ENCODE results near the gene SYTL3.

The SYTL3 gene

DNA sequence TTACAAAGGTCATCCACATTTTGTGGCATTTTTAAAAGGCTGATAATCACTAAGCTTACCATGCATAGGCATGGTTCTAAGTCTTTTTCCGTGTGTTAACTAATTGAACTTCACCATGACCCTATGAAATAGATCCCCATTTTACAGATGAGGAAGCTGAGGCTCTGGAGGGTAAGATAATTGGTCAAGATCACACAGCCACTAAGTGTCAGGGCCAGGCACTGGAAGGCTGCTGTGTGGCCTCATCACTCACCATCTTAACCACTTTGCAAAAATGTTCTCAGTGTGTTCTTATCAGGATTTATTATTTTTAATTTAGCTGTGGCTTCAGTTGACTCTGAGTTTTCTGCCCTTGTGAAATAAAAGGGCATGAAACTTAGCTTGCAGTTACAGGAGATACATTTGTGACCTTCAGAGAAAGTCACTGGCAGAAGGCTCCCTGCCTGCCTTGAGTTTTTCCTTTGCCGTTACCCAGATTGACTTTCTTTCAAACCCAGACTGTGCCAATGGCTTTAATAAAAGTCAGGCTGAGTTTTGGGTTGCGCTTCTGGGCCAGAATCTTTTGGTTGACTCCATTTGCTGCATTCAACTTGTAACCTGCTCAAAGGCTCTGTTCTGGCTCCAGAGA is 87.3 kb downstream of the SYTL3 start:
- DNase-seq: no peak

DNA sequence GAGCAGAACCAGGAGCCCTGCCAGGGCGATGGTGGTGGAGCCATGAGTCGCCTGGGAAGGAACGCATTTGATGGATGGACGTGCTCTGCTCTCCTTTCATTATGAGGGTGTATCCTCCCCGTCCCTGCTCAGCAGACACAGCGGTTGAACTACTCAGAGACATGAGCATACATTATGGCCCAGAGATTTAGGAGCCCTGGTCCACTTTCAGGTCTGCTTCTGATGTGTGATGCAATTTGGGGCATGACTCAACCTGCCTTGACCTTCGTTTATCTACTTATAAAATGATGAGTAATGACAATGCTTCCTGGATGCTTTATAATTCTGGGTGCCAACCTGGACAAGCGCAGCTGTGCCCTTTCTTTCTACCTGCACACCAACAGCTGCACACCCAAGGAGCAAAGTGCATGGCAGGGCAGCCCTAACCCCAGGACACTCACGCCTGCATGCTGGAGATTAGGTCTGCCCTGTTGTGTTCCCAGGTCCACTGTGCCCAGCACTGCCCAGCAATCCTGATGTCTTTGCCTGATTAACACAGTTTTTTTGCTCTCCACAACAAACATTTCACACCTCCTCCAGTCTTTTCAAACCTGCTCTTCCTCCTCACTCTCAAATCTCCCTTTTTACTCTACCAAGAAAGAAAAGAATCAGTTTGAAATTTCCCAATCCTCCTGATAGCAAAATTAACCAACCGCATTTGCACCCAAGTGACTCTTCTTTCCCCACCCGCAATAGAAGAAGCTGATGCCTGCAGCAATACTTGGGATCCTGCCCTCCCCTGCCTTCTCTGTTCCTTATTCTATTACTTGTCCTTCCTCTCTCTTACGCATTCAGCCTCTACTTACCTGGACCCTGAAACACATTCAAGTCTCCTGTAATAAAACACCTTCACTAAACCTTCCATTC is 88.1 kb downstream of the SYTL3 start:
- no peak for DNase-seq

DNA sequence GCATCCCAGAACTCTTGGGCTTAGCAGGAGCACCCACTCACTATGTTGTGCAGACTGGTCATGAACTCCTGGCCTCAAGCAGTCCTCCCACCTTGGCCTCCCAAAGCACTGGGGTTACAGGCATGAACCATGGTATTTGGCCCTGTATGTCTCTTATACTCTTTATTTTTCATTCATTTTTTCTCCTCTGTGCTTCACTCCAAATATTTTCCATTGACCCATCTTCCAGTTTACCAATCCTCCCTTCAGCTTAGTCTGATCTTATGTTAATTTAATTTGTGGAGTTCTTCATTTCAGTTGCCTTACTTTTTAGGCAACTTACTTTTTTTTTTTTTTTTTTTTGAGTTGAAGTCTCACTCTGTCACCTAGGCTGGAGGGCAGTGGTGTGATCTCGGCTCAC is 89.8 kb downstream of the SYTL3 start:
- DNase-seq: no peak

- no peak for DNase-seq
Observed at GRCh38 chr6:158743033-158743651, 93.3 kb downstream of the SYTL3 start.

DNA sequence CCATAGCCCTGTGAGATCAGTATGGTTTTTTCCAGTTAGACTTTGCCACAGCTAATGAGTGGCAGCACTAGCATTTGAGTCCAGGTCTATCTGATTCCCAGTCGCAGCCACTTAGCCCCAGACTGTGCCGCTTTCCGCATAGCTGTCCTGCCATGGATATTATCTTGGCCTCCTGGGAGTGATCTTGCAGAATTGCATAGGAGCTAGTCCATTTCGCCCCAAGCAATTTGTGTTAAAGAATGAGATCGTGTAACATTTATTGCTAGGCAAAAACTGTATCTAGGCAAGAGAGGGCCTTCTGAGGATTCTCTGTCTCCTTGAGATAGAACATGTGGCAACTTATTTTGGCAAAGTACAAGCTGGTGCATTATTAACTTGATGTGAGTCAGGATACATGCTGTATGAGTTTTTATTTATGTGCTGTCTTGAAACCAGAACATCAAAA is 95.2 kb downstream of the SYTL3 start:
- no peak for DNase-seq

DNA sequence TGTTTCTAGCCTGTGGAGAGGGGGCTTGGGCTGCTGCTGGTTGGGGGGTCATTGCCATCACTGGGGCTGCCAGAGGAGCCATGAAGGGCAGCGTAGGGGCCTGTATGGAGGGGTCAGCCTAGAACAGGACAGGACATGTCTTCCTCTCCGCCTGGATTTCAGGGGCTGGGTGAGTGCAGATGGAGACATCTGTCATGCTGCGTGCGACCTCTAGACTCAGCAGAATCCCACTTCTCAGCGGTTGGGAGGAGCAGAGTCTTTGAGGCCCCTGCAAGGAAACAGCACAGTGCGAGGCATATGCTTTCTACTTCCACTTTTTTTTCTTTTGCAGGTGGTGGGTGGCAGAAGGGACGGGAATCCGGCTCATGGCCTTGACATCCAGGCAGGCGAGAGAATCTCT is 101.4 kb downstream of the SYTL3 start:
- DNase-seq: no peak

- no peak for DNase-seq
Observed at GRCh38 chr6:158751921-158752320, 102.1 kb downstream of the SYTL3 start.

DNA sequence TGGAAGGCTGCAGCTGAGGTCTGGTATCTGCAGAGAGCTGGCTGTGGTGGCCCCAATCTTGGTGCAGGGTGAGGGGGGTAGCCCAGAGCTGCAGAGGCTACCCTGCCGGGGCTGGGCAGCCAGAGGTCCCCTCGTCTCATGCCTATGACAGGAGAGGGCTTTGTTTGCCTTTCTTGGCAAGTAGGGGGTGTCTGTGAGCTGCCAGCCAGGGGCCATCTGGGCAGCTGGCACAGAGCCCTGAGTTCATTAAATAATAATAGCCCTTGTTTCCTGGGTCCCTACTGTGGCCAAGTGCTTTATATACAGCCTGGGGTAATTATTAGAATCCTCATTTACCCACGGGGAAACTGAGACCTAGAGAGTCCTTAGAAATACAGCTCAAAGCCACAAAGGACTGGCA is 102.8 kb downstream of the SYTL3 start:
- peak; percentile 56 for DNase-seq

DNA sequence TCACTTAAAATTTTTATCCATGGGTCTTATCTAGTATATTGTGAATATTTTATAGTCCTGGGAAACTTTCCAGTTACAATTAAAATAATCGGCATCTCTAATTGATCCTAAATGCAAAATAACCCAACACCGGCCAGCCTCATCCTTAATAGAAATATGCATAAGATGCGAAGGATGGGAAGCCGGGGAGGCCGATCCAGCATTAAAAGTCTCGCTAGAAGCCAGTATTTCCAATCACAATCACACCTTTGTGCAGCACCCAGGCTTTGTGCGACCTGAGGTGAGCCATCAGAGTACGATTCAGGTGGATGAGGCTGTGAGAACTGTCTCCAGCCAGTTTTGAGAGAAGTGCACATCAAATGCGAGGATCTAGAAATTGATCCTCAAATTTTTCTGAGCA is 104.0 kb downstream of the SYTL3 start:
- DNase-seq: no peak

DNA sequence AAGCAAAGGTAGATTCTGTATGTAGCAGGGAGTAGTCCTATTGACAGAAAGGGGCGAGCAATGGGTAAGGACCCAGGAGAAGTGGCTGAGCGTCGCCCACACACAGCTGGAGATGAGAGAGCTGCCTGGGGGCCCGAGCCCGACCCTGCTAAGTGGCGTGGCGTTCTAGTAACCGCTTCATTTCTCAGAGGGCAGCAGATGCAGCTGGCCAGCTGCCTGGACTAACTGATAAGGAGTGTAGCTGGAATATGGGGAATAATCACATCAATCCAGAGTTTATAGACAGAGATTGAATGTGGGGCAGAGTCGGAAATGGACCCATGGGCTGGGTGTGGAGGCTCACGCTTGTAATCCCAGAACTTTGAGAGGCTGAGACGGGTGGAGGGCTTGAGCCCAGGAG is 104.9 kb downstream of the SYTL3 start:
- no peak for DNase-seq

DNA sequence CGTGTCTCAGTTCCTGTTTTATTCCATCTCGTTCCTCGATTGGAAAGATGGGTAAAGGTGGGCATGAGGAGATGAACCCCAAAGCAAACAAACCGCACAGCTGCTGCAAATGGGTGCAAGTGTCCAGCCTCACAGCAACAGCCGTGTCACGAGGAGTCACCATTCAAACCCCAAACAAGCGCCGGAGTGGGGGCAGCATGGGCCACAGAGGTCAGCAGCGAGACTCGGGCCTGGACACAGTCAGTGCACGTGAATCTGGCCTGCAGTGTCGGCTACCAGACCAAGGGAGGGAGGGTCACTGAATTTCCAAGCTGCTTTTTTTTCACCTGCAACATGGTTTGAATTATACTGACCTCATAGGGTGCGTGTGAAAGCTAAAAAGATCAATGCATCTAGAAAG is 105.8 kb downstream of the SYTL3 start:
- DNase-seq: no peak

GRCh38 chr6:158756126-158756525 is 106.3 kb downstream of the SYTL3 start:
- DNase-seq: no peak

DNA sequence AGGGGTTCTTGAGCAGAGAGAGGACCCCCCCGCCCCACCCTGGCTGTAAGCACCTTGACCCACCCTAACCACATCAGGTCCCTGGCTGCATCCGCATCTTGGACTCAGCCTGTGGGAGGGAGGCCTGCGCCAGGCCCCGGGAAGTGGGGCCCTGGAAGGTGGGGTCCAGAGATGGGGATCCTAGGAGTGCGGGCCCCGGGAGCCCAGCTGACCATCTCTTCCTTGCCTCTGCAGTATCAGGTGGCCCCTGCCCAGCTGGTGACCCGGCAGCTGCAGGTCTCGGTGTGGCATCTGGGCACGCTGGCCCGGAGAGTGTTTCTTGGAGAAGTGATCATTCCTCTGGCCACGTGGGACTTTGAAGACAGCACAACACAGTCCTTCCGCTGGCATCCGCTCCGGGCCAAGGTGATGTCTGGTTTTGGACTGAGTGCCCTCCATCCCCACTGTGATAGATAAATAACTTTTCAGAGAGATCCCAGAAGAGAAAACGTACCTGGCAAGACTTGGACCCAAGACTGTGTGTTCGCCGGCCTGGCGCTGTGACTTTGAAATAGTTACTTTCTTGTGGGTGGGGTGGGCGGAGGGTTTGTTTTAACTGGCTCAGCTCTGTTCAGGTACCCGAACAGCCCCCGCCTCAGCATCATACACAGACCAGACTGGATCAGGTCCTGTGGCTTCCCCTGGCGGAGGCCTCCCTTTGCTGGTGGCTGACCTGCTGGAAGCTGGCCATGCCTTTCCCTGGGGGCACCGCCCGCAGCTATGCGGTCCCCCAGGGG is 107.3 kb downstream of the SYTL3 start:
- no peak for DNase-seq

- DNase-seq: no peak
Observed at GRCh38 chr6:158757753-158758090, 107.9 kb downstream of the SYTL3 start.

DNA sequence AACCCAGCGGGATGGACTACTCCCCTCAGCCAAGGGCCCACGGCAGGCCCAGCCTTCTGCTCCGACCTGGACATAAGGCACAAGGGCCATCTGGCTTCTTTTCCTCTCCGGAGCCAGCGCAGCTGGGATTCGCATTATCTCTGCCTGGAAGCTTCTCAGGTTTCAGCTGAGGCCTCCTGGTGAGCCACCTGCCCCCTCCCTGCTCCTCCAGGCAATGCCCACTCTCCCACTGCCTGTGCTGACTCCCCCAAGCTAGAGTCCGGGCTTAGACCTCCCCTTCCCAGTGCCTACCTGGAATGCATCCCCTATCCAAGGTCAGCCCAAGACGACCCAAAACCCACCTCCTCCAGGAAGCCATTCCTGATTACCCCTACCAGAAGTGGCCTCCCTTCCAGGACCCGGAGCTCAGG is 108.6 kb downstream of the SYTL3 start:
- DNase-seq: peak; percentile 79

DNA sequence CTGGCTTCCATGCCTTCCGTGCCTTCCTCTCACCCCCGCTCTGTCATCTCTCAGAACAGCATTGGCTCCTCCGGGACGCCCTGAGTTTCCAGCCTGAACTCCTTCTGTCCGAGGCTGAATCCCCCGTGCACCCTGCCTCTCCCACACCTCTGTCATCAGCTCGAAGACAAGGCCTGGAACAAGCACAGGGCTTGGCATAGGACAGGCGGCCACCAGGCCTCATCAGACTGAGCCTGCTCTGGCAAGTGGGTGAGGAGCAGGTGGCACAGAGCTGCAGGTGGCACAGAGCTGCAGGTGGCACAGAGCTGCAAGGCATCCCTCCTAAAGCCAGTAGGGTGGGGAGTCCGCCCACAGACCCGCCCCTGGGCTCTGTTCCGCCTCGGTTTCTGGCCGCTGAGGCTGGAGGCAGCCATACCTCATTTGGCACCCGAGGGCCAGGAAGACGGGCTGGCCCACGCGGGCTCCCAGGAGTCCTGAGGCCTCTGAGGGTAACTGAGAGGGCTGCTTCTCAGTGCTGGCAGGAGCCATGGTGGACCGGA is 109.2 kb downstream of the SYTL3 start:
- DNase-seq: no peak

DNA sequence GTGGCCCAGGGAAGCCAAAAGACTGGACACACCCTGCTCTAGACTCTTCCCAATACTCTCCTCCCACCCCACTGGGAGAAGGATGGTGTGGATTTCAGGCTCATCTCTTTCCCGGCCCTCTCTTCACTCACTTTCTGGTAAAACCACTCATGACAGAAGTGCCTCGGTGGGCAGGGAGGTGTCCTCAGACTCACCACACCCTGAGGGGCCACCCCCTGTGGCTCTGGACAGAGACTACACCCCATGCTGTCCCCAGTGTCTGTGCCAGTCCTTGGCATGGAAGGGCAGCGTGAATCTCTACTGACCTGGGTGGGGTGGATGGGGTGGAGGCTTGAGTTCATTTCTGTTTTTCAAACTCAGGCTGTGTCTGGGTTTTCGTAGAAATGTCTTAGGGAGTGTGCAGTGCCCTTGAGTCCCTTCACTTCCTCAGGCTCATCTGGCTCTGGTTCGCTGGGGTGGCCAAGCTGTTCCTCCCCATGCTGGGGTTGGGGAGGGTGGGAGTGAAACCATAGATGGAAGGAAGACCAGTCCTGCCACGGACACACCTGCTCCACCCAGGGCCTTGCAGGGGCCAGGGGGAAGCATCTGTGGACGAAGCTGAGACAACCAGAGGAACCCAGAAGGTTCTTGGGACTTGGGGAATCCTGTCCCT is 110.2 kb downstream of the SYTL3 start:
- no peak for DNase-seq

GRCh38 chr6:158760618-158761250 is 110.9 kb downstream of the SYTL3 start:
- no peak for DNase-seq

GRCh38 chr6:158761746-158762145 is 111.9 kb downstream of the SYTL3 start:
- DNase-seq: no peak

- peak; percentile 56 for DNase-seq
Observed at GRCh38 chr6:158762787-158763433, 113.1 kb downstream of the SYTL3 start.

DNA sequence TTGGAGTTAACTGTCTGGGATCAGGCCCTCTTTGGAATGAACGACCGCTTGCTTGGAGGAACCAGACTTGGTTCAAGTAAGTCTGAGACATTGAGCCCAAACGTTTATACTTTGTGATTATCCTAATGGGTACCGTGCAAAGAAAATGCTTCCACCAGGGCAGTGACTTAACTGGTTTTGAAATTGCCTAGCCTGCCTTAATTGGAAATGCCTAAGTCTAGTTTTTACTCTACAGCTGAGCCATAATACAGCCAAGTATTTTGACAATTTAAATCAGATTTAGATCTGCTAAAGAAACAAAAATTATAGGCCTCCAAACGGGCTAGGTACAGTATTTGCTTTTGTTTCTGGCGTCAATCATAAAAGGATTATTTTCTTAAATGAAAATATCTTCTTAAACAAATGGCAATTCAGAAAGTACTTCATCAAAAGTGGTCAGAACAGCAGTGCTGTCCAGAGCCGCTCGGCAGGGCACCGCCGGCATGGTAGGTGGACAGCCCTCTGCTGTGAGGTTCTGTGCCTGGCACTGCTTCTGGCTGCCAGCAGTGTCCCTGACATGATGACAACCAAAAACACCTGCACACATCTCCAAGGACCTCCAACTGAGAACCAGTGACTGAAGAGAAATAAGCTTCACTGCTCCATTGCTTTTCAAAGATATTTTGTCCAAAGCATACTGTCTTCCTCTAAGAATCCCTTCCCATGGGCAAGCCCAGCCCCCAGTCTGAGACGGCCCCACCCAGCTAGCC is 113.8 kb downstream of the SYTL3 start:
- DNase-seq: no peak

Measured in femur (tissue), 1 donor.